ENCODE results near the gene MOB3B. TPM values are rescaled to one million over a fixed set of nuclear protein-coding genes. Genes with fewer than 3 reads are reported as not detected.

MOB3B gene
- total RNA-seq, 2 experiments from 2014 or later: 0.25 to 0.30 TPM

DNA sequence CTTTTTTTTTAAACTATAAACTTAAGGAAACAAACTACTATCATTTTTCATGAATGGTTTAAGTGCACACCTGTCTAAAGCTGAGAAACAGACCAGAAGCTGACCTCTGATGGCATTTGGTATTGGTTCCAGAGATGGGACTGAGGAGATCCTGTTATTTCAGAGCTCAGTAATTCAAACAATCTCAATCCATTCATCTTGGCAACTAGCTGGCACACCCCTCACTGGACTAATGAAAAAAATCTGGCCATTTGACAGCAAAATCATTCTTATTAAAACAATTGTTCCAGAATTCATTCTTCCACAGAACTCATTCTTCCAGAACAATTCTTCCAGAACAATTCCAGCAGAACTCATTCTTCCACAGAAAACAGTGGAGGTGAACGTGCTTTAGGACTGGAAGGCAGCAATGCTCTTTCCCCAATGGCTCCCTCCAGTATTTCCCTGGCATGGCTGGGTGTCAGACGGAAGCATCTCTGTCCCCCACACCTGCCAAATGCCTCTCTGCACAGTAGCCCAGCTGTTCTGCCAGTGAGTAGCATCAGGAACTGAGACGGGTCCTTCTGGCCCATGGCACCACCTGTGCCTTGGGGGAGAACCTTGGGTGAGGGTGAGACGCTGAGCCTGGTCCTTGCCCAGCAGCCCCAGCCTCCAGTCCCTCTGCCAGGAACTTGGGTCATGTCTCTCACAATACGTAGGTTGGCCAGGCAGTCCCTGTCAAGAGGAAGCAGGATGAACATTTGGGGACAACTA is 145.2 kb downstream of the MOB3B start:
- no peak overlapping the region for H3K27ac ChIP-seq (ENCODE audit: low read depth in 1 of 2, low read length in 2 of 2)
- no peak for DNase-seq
- no peaks in the 10 kb centered on the region for H3K27me3 Mint-ChIP-seq
- H3K4me3 ChIP-seq (ENCODE audit: low read length): no peak overlapping the region
- no peak overlapping the region for H3K4me3 Mint-ChIP-seq
- H3K27ac Mint-ChIP-seq: no peak overlapping the region
- H3K36me3 Mint-ChIP-seq (ENCODE audit: low read depth): no peaks in the 10 kb centered on the region
- H3K4me1 Mint-ChIP-seq (ENCODE audit: low read depth): peaks cover 2% of the 10 kb centered on the region
- ChIA-PET POLR2A (no interaction called here), CTCF (interaction anchor here (1.4 kb wide), 1 partner anchor 12 kb away, joined by 3 read pairs; no protein-coding TSS in a partner anchor)
- H3K36me3 ChIP-seq (ENCODE audit: insufficient read depth, low read length): no peaks in the 10 kb centered on the region
- ATAC-seq (ENCODE audit: poor library complexity): no peak
- no peak for TF ChIP-seq CTCF (IDR thresholded peaks at IDR 0.05)
- intact Hi-C loops (cut with DNase I, micrococcal nuclease): loop anchor here in 1 of 2 experiments (5.0 kb wide), 1 partner anchor 48 kb away; no protein-coding TSS in a partner anchor
- H3K4me1 ChIP-seq (ENCODE audit: insufficient read depth, low read length): peaks cover under 1% of the 10 kb centered on the region
- H3K27me3 ChIP-seq (ENCODE audit: control insufficient read depth in 1 of 2, insufficient read depth in 2 of 2, low read length in 2 of 2): no peaks in the 10 kb centered on the region
- H3K9me3 ChIP-seq (ENCODE audit: control insufficient read depth in 1 of 2, insufficient read depth in 1 of 2, low read length in 2 of 2): no peaks in the 10 kb centered on the region
- H3K9me3 Mint-ChIP-seq: no peaks in the 10 kb centered on the region

- ChIA-PET POLR2A (no interaction called here), CTCF (no interaction called here)
- no peak for TF ChIP-seq CTCF (IDR thresholded peaks at IDR 0.05)
- peaks cover 5% of the 10 kb centered on the region for H3K4me1 ChIP-seq (ENCODE audit: insufficient read depth, low read length)
- no peaks in the 10 kb centered on the region for H3K27me3 ChIP-seq (ENCODE audit: control insufficient read depth in 1 of 2, insufficient read depth in 2 of 2, low read length in 2 of 2)
- no peaks in the 10 kb centered on the region for H3K9me3 ChIP-seq (ENCODE audit: control insufficient read depth in 1 of 2, insufficient read depth in 1 of 2, low read length in 2 of 2)
- H3K27ac ChIP-seq (ENCODE audit: low read depth in 1 of 2, low read length in 2 of 2): no peak overlapping the region
- intact Hi-C loops (cut with DNase I, micrococcal nuclease): loop anchor here in 1 of 2 experiments (5.0 kb wide), 1 partner anchor 49 kb away; no protein-coding TSS in a partner anchor
- no peak overlapping the region for H3K27ac Mint-ChIP-seq
- peaks cover 5% of the 10 kb centered on the region for H3K4me1 Mint-ChIP-seq (ENCODE audit: low read depth)
- no peaks in the 10 kb centered on the region for H3K36me3 Mint-ChIP-seq (ENCODE audit: low read depth)
- H3K4me3 ChIP-seq (ENCODE audit: low read length): no peak overlapping the region
- H3K27me3 Mint-ChIP-seq: no peaks in the 10 kb centered on the region
- no peaks in the 10 kb centered on the region for H3K36me3 ChIP-seq (ENCODE audit: insufficient read depth, low read length)
- H3K9me3 Mint-ChIP-seq: no peaks in the 10 kb centered on the region
- no peak overlapping the region for H3K4me3 Mint-ChIP-seq
- ATAC-seq (ENCODE audit: poor library complexity) (no peak), DNase-seq (no peak)
Observed at GRCh38 chr9:27383524-27383923, 146.1 kb downstream of the MOB3B start.

DNA sequence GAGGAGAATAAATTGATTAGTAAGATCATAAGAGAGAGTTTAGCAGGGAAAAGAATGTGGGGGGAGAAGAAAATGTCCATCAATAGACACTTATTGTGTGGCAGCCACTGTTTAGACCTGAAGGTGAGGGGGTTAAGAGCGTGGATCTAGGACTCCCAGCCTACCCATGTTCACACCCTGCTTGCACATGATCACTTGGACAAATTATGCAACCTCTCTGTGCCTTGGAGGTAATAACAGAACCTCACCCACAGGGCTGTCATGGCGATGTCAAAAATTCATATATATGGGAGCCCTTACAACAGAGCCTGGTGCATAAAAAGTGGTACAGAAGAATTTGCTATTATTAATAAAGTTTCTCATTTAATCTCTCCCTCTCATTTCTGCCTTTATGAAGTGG is 146.6 kb downstream of the MOB3B start:
- Mint-ChIP-seq H3K4me3 (no peak overlapping the region), H3K9me3 (no peaks in the 10 kb centered on the region), H3K36me3 (ENCODE audit: low read depth) (no peaks in the 10 kb centered on the region), H3K27me3 (no peaks in the 10 kb centered on the region), H3K27ac (no peak overlapping the region), H3K4me1 (ENCODE audit: low read depth) (peaks cover 5% of the 10 kb centered on the region)
- POLR2A ChIA-PET: no interaction called here
- Histone ChIP-seq H3K27ac (ENCODE audit: low read depth in 1 of 2, low read length in 2 of 2) (no peak overlapping the region), H3K4me1 (ENCODE audit: insufficient read depth, low read length) (peaks cover 5% of the 10 kb centered on the region), H3K36me3 (ENCODE audit: insufficient read depth, low read length) (no peaks in the 10 kb centered on the region), H3K27me3 (ENCODE audit: control insufficient read depth in 1 of 2, insufficient read depth in 2 of 2, low read length in 2 of 2) (no peaks in the 10 kb centered on the region), H3K9me3 (ENCODE audit: control insufficient read depth in 1 of 2, insufficient read depth in 1 of 2, low read length in 2 of 2) (no peaks in the 10 kb centered on the region), H3K4me3 (ENCODE audit: low read length) (no peak overlapping the region)
- TF ChIP-seq CTCF (IDR thresholded peaks at IDR 0.05): no peak
- CTCF ChIA-PET: no interaction called here
- DNase-seq (no peak), ATAC-seq (ENCODE audit: poor library complexity) (no peak)
- intact Hi-C loops (cut with DNase I, micrococcal nuclease): loop anchor here in 1 of 2 experiments (5.0 kb wide), 1 partner anchor 49 kb away; no protein-coding TSS in a partner anchor
